Activated T-helper 2 cell treated with anti-CD3 and anti-CD28 coated beads, Interferon-gamma antibody, Interleukin-2, Interleukin-4, amounts not matched to agents 10 μg/mL and 5 μg/mL and 100 μg/mL, durations not matched to agents 14 hours and 24 hours and 36 hours (primary cell): ENCODE data around the gene HARBI1. TPM values are rescaled to one million over a fixed set of nuclear protein-coding genes. Genes with fewer than 3 reads are reported as not detected.

Experiments used
- DNase-seq: peaks from one replicate; pipeline ENCODE4 v3.0.0; 2021; ENCODE audit warnings: low spot score
- H3K27ac Mint-ChIP-seq: one replicate; pipeline ENCODE4 v1.8.0; 2021; ENCODE audit warnings: mixed read lengths
- H3K27me3 Mint-ChIP-seq: one replicate; pipeline ENCODE4 v1.8.0; 2021; ENCODE audit warnings: low read depth, mixed read lengths
- H3K36me3 Mint-ChIP-seq: one replicate; pipeline ENCODE4 v1.8.0; 2021; ENCODE audit warnings: low read depth, mixed read lengths
- H3K4me1 Mint-ChIP-seq: one replicate; pipeline ENCODE4 v1.8.0; 2021; ENCODE audit warnings: low read depth, mixed read lengths
- H3K4me3 Mint-ChIP-seq: one replicate; pipeline ENCODE4 v1.8.0; 2021; ENCODE audit warnings: low read depth, mild to moderate bottlenecking, moderate library complexity, mixed read lengths
- H3K9me3 Mint-ChIP-seq: one replicate; pipeline ENCODE4 v1.8.0; 2021; ENCODE audit warnings: mixed read lengths
- intact Hi-C: fragments of 100-400 bp; cut with micrococcal nuclease; formaldehyde crosslinking; loops from one replicate; pipeline ENCODE4 v1.15.1; 2023
- total RNA-seq: library from RNA; stranded (reverse); gene quantifications from 2 replicates; pipeline ENCODE4 v1.2.3, GENCODE V29; 2022

HARBI1 gene
- total RNA-seq, 1 donor from 2014 or later = 4.7 TPM

- peaks cover 38% of the 10 kb centered on the region for H3K36me3 Mint-ChIP-seq
- DNase-seq = no peak
- H3K9me3 Mint-ChIP-seq = peaks cover 3% of the 10 kb centered on the region
- peaks cover 5% of the 10 kb centered on the region for H3K4me1 Mint-ChIP-seq
- no peak overlapping the region for H3K4me3 Mint-ChIP-seq
- H3K27me3 Mint-ChIP-seq = no peaks in the 10 kb centered on the region
- intact Hi-C loops = no loop called here
- no peak overlapping the region for H3K27ac Mint-ChIP-seq
These were observed 34.4 kb downstream of the HARBI1 start for GRCh38 chr11:46582588-46582987.

GRCh38 chr11:46577058-46577457 is 40.0 kb downstream of the HARBI1 start:
- Mint-ChIP-seq H3K27me3 (no peaks in the 10 kb centered on the region), H3K4me3 (no peak overlapping the region), H3K4me1 (peaks cover 15% of the 10 kb centered on the region), H3K27ac (no peak overlapping the region), H3K9me3 (peaks cover 6% of the 10 kb centered on the region), H3K36me3 (peaks cover 26% of the 10 kb centered on the region)
- intact Hi-C loops = no loop called here
- no peak for DNase-seq

GRCh38 chr11:46574656-46575055 is 42.4 kb downstream of the HARBI1 start:
- intact Hi-C loops = no loop called here
- Mint-ChIP-seq H3K4me1 (peaks cover 18% of the 10 kb centered on the region), H3K4me3 (no peak overlapping the region), H3K27ac (no peak overlapping the region), H3K36me3 (peaks cover 12% of the 10 kb centered on the region), H3K9me3 (peaks cover 6% of the 10 kb centered on the region), H3K27me3 (no peaks in the 10 kb centered on the region)
- DNase-seq = no peak

GRCh38 chr11:46570790-46571398 is 46.1 kb downstream of the HARBI1 start:
- no peak overlapping the region for H3K27ac Mint-ChIP-seq
- H3K36me3 Mint-ChIP-seq = peaks cover 9% of the 10 kb centered on the region
- no peaks in the 10 kb centered on the region for H3K27me3 Mint-ChIP-seq
- H3K4me1 Mint-ChIP-seq = peaks cover 15% of the 10 kb centered on the region
- DNase-seq = no peak
- H3K4me3 Mint-ChIP-seq = no peak overlapping the region
- peaks cover 6% of the 10 kb centered on the region for H3K9me3 Mint-ChIP-seq
- intact Hi-C loops = no loop called here

GRCh38 chr11:46565232-46565840 is 51.7 kb downstream of the HARBI1 start:
- Mint-ChIP-seq H3K27ac (no peak overlapping the region), H3K9me3 (no peaks in the 10 kb centered on the region), H3K4me3 (no peak overlapping the region), H3K27me3 (no peaks in the 10 kb centered on the region), H3K36me3 (no peaks in the 10 kb centered on the region), H3K4me1 (peaks cover 21% of the 10 kb centered on the region)
- DNase-seq = no peak
- intact Hi-C loops = no loop called here

GRCh38 chr11:46564459-46564858 is 52.6 kb downstream of the HARBI1 start:
- no peak overlapping the region for H3K27ac Mint-ChIP-seq
- H3K27me3 Mint-ChIP-seq = no peaks in the 10 kb centered on the region
- intact Hi-C loops = no loop called here

GRCh38 chr11:46562527-46562926 is 54.5 kb downstream of the HARBI1 start:
- Mint-ChIP-seq H3K27ac (no peak overlapping the region), H3K9me3 (no peaks in the 10 kb centered on the region), H3K4me3 (no peak overlapping the region), H3K27me3 (no peaks in the 10 kb centered on the region), H3K4me1 (peaks cover 43% of the 10 kb centered on the region), H3K36me3 (peaks cover 3% of the 10 kb centered on the region)
- intact Hi-C loops = no loop called here
- no peak for DNase-seq

More at GRCh38 chr11:46564459-46564858, 52.6 kb downstream of the HARBI1 start:
- Mint-ChIP-seq H3K36me3 (no peaks in the 10 kb centered on the region), H3K4me1 (peaks cover 30% of the 10 kb centered on the region), H3K9me3 (no peaks in the 10 kb centered on the region), H3K4me3 (no peak overlapping the region)
- DNase-seq = no peak

- no peaks in the 10 kb centered on the region for H3K27me3 Mint-ChIP-seq
- peaks cover 3% of the 10 kb centered on the region for H3K36me3 Mint-ChIP-seq
- peaks cover 56% of the 10 kb centered on the region for H3K4me1 Mint-ChIP-seq
- H3K27ac Mint-ChIP-seq = peak overlapping the region; percentile 90
- H3K9me3 Mint-ChIP-seq = no peaks in the 10 kb centered on the region
- DNase-seq = no peak
- H3K4me3 Mint-ChIP-seq = peak overlapping the region; percentile 92
- intact Hi-C loops = no loop called here
These were observed 56.6 kb downstream of the HARBI1 start for GRCh38 chr11:46560300-46560991.

GRCh38 chr11:46559815-46560214 is 57.2 kb downstream of the HARBI1 start:
- no peaks in the 10 kb centered on the region for H3K27me3 Mint-ChIP-seq
- H3K4me3 Mint-ChIP-seq = peak overlapping the region; percentile 92
- H3K36me3 Mint-ChIP-seq = peaks cover 3% of the 10 kb centered on the region
- DNase-seq = no peak
- peaks cover 63% of the 10 kb centered on the region for H3K4me1 Mint-ChIP-seq
- H3K9me3 Mint-ChIP-seq = no peaks in the 10 kb centered on the region
- intact Hi-C loops = no loop called here
- peak overlapping the region; percentile 47 for H3K27ac Mint-ChIP-seq

GRCh38 chr11:46557684-46558151 is 59.3 kb downstream of the HARBI1 start:
- H3K27ac Mint-ChIP-seq = no peak overlapping the region
- H3K9me3 Mint-ChIP-seq = no peaks in the 10 kb centered on the region
- no peak overlapping the region for H3K4me3 Mint-ChIP-seq
- H3K4me1 Mint-ChIP-seq = peaks cover 73% of the 10 kb centered on the region
- H3K36me3 Mint-ChIP-seq = peaks cover 10% of the 10 kb centered on the region
- no peaks in the 10 kb centered on the region for H3K27me3 Mint-ChIP-seq
- intact Hi-C loops = no loop called here
- DNase-seq = no peak

- Mint-ChIP-seq H3K9me3 (no peaks in the 10 kb centered on the region), H3K4me3 (peak overlapping the region; percentile 20), H3K36me3 (peaks cover 10% of the 10 kb centered on the region), H3K4me1 (peaks cover 60% of the 10 kb centered on the region), H3K27me3 (no peaks in the 10 kb centered on the region), H3K27ac (peak overlapping the region; percentile 43)
- intact Hi-C loops = no loop called here
- DNase-seq = no peak
These were observed 61.6 kb downstream of the HARBI1 start for GRCh38 chr11:46555267-46556054.

GRCh38 chr11:46554213-46555147 is 62.5 kb downstream of the HARBI1 start:
- Mint-ChIP-seq H3K4me1 (peaks cover 50% of the 10 kb centered on the region), H3K27ac (peak overlapping the region; percentile 57), H3K9me3 (no peaks in the 10 kb centered on the region)

More at GRCh38 chr11:46554213-46555147, 62.5 kb downstream of the HARBI1 start:
- Mint-ChIP-seq H3K4me3 (peak overlapping the region; percentile 34), H3K36me3 (peaks cover 10% of the 10 kb centered on the region), H3K27me3 (no peaks in the 10 kb centered on the region)
- intact Hi-C loops = no loop called here
- no peak for DNase-seq
